ENCODE data around the gene KHDC4. TPM values are rescaled to one million over a fixed set of nuclear protein-coding genes. Genes with fewer than 3 reads are reported as not detected.

KHDC4 gene
- total and polyA plus RNA-seq, 2 of the 13 experiments (the other 11 are each of a cell fraction or from before 2014, with no cell fraction given) = 33.5 to 92.0 TPM

DNA sequence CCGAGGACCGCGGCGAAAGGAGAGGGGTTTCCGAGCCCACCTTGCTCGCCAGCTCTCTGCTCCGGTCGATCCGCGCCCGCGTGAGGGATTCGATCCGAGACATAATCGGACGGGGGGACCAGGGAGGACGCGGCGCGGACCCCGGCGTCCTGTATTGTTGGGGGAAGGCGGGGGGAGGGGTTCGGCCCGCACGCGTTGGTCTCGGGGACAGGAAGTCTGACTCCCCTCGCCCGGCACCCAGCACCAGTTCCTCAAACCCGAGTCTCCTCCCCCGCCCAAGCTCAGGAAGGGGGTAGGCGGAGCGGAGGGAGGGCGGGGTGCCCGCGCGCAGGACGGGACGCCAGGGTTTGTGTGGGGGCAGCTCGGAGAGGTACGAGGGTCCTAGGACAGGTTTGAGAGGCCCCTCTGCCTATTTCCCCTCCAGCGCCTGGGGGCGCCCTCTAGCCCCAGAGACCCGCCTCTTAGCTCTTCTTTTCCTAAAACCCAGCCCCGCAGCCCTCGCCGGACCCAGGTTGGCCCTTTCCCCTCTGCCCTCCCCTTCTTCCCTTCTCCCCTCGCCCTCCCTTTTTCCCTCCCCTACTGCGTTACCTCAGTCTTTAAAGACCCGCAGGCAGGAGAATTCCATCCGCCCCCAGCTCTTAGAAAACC is 44.2 kb upstream of the KHDC4 start, which contains the start of gene ARHGEF2 (continued):
- TF ChIP-seq EED (CRISPR knock-in tag; IDR thresholded peaks at IDR 0.05) (no peak), CBX2 (IDR thresholded peaks at IDR 0.05; ENCODE audit: low read depth, low read length) (no peak), CBX2 (CRISPR knock-in tag; IDR thresholded peaks at IDR 0.05; ENCODE audit: low read depth) (no peak), EP300 (IDR thresholded peaks at IDR 0.05; ENCODE audit: low read depth in 2 of 2, low read length in 2 of 2) (no peak), EP300 (CRISPR knock-in tag; IDR thresholded peaks at IDR 0.05; ENCODE audit: borderline replicate concordance) (no peak), ZNF660 (CRISPR knock-in tag; IDR thresholded peaks at IDR 0.05; ENCODE audit: borderline replicate concordance, low read depth) (no peak), ZNF547 (CRISPR knock-in tag; IDR thresholded peaks at IDR 0.05) (no peak), SPEN (CRISPR knock-in tag; IDR thresholded peaks at IDR 0.05; ENCODE audit: low read depth) (no peak), PITX1 (CRISPR knock-in tag; IDR thresholded peaks at IDR 0.05) (no peak), WIZ (CRISPR knock-in tag; IDR thresholded peaks at IDR 0.05) (no peak), SAFB2 (CRISPR knock-in tag; IDR thresholded peaks at IDR 0.05; ENCODE audit: borderline replicate concordance, low read depth) (0 out of 2 replicates have a peak, but pooled peaks have one; percentile 40), ZBTB7B (CRISPR knock-in tag; IDR thresholded peaks at IDR 0.05) (peak; percentile 75; the same call in 1 of the 2 replicates), RORA (CRISPR knock-in tag; IDR thresholded peaks at IDR 0.05) (no peak), TMF1 (CRISPR knock-in tag; IDR thresholded peaks at IDR 0.05; ENCODE audit: low read depth) (0 out of 2 replicates have a peak, but pooled peaks have one; percentile 21), CENPT (CRISPR knock-in tag; IDR thresholded peaks at IDR 0.05; ENCODE audit: low read depth) (no peak), ZSCAN12 (CRISPR knock-in tag; IDR thresholded peaks at IDR 0.05) (no peak), ZNF17 (CRISPR knock-in tag; IDR thresholded peaks at IDR 0.05) (no peak), ERF (CRISPR knock-in tag; IDR thresholded peaks at IDR 0.05) (no peak), ISX (CRISPR knock-in tag; conservative IDR thresholded peaks at IDR 0.05) (no peak), MAFG (CRISPR knock-in tag; IDR thresholded peaks at IDR 0.05) (no peak), ZNF672 (CRISPR knock-in tag; IDR thresholded peaks at IDR 0.05) (no peak), PCBP2 (optimal IDR thresholded peaks at IDR 0.05; ENCODE audit: low read depth, low read length, poor library complexity, severe bottlenecking) (no peak), ZNF335 (CRISPR knock-in tag; IDR thresholded peaks at IDR 0.05) (no peak), RAD21 (CRISPR knock-in tag; IDR thresholded peaks at IDR 0.05) (no peak), RARG (CRISPR knock-in tag; IDR thresholded peaks at IDR 0.05; ENCODE audit: low read depth) (no peak), ZNF691 (CRISPR knock-in tag; IDR thresholded peaks at IDR 0.05; ENCODE audit: borderline replicate concordance, low read depth) (no peak), JUN (CRISPR knock-in tag; IDR thresholded peaks at IDR 0.05) (no peak)
- TF ChIP-seq, protein P1, sequence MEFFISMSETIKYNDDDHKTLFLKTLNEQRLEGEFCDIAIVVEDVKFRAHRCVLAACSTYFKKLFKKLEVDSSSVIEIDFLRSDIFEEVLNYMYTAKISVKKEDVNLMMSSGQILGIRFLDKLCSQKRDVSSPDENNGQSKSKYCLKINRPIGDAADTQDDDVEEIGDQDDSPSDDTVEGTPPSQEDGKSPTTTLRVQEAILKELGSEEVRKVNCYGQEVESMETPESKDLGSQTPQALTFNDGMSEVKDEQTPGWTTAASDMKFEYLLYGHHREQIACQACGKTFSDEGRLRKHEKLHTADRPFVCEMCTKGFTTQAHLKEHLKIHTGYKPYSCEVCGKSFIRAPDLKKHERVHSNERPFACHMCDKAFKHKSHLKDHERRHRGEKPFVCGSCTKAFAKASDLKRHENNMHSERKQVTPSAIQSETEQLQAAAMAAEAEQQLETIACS (CRISPR knock-in tag; IDR thresholded peaks at IDR 0.05) = no peak
- TF ChIP-seq, protein P2, sequence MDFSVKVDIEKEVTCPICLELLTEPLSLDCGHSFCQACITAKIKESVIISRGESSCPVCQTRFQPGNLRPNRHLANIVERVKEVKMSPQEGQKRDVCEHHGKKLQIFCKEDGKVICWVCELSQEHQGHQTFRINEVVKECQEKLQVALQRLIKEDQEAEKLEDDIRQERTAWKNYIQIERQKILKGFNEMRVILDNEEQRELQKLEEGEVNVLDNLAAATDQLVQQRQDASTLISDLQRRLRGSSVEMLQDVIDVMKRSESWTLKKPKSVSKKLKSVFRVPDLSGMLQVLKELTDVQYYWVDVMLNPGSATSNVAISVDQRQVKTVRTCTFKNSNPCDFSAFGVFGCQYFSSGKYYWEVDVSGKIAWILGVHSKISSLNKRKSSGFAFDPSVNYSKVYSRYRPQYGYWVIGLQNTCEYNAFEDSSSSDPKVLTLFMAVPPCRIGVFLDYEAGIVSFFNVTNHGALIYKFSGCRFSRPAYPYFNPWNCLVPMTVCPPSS (IDR thresholded peaks at IDR 0.05) = no peak
